Measurements from ENCODE around the gene GAN.

DNA sequence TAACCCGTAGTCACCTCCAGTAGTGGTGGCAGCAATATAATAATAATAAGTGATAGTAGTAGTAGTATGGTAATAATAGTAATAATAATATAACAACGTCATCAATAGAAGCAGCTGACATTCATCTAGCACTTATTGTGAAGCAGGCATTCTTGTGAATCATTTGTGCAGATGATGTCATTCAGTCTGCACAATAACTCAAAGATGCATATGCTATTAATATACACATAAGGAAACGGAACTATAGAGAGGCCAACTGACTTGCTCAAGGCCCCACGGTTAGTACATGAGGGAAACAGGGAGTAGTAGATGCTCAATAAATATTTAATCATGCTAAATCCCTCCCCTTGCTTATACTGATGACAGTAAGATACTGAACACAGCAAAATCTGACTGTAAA, 35.4 kb upstream of the GAN start:
- TF ChIP-seq POLR2A (IDR thresholded peaks at IDR 0.05; ENCODE audit: low read depth, low read length): no peak
- TF ChIP-seq POLR2AphosphoS5 (IDR thresholded peaks at IDR 0.05; ENCODE audit: low read depth, low read length): no peak
- no peak for TF ChIP-seq TAF1 (IDR thresholded peaks at IDR 0.05; ENCODE audit: borderline replicate concordance, low read depth, low read length)
